CD4-positive, alpha-beta T cell treated with Interleukin-2 at 100 ng/mL for 4 hours (primary cell): ENCODE data around the gene KRTAP21-1.
"Not testable (repeated sequence)": the region's sequence is repeated elsewhere in the genome, so short reads cannot be mapped to it uniquely, and the experiment has no call there.

Source experiments
- DNase-seq: peaks from one replicate; pipeline ENCODE4 v3.0.0-alpha.2; 2020; ENCODE audit warnings: low spot score

Gene KRTAP21-1

GRCh38 chr21:30755328-30755727 lies at the start of gene KRTAP21-1:
Gene KRTAP21-1 (minus strand): TSS chr21:30755428. CDS start chr21:30755378, 50 bp downstream.
- DNase-seq, result not testable (repeated sequence)

- no peak for DNase-seq
Measured at GRCh38 chr21:30800605-30801004, 45.4 kb upstream of the KRTAP21-1 start.

GRCh38 chr21:30793581-30794314 lies 38.5 kb upstream of the KRTAP21-1 start:
- no peak for DNase-seq

- no peak for DNase-seq
Measured at GRCh38 chr21:30779249-30779648, 24.0 kb upstream of the KRTAP21-1 start.

GRCh38 chr21:30769724-30770431 lies 14.7 kb upstream of the KRTAP21-1 start:
- no peak for DNase-seq

- DNase-seq, result no peak
Measured at GRCh38 chr21:30760776-30761175, 5.5 kb upstream of the KRTAP21-1 start.

GRCh38 chr21:30758306-30758705 lies 3.1 kb upstream of the KRTAP21-1 start:
- DNase-seq, result no peak

- DNase-seq, result no peak
Measured at GRCh38 chr21:30747159-30747558, 8.1 kb downstream of the KRTAP21-1 start, which contains the start of gene KRTAP21-2. Gene KRTAP21-2 (minus strand): TSS chr21:30747259. CDS start chr21:30747202, 57 bp downstream.

GRCh38 chr21:30740462-30740861 lies 14.8 kb downstream of the KRTAP21-1 start:
- DNase-seq, result no peak

- no peak for DNase-seq
Measured at GRCh38 chr21:30733026-30733425, 22.2 kb downstream of the KRTAP21-1 start.

- DNase-seq, result no peak
Measured at GRCh38 chr21:30726726-30727125, 28.5 kb downstream of the KRTAP21-1 start.

- peak; percentile 1 for DNase-seq
Measured at GRCh38 chr21:30719401-30719800, 35.8 kb downstream of the KRTAP21-1 start.

- DNase-seq, result peak; percentile 12
Measured at GRCh38 chr21:30718239-30718909, 36.9 kb downstream of the KRTAP21-1 start, which contains the start of gene KRTAP21-3. Gene KRTAP21-3 (minus strand): TSS chr21:30718777. CDS start chr21:30718759, 18 bp downstream.

GRCh38 chr21:30717105-30717504 lies 38.1 kb downstream of the KRTAP21-1 start:
- DNase-seq, result no peak

- no peak for DNase-seq
Measured at GRCh38 chr21:30714946-30715345, 40.3 kb downstream of the KRTAP21-1 start.

GRCh38 chr21:30714456-30714855 lies 40.8 kb downstream of the KRTAP21-1 start:
- DNase-seq, result no peak

- DNase-seq, result no peak
Measured at GRCh38 chr21:30713766-30714165, 41.5 kb downstream of the KRTAP21-1 start.

GRCh38 chr21:30710499-30710898 lies 44.7 kb downstream of the KRTAP21-1 start:
- no peak for DNase-seq

- no peak for DNase-seq
Measured at GRCh38 chr21:30707409-30707808, 47.8 kb downstream of the KRTAP21-1 start.
